ENCODE data around the gene ZNF761.

DNA sequence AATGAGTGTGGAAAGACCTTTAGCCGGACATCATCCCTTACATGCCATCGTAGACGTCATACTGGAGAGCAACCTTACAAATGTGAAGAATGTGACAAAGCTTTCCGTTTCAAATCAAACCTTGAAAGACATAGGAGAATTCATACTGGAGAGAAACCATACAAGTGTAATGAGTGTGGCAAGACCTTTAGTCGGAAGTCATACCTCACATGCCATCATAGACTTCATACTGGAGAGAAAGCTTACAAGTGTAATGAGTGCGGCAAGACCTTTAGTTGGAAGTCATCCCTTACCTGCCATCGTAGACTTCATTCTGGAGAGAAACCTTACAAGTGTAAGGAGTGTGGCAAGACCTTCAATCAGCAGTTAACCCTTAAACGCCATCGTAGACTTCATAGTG lies 24.0 kb downstream of the ZNF761 start:
- TF ChIP-seq, protein P1, sequence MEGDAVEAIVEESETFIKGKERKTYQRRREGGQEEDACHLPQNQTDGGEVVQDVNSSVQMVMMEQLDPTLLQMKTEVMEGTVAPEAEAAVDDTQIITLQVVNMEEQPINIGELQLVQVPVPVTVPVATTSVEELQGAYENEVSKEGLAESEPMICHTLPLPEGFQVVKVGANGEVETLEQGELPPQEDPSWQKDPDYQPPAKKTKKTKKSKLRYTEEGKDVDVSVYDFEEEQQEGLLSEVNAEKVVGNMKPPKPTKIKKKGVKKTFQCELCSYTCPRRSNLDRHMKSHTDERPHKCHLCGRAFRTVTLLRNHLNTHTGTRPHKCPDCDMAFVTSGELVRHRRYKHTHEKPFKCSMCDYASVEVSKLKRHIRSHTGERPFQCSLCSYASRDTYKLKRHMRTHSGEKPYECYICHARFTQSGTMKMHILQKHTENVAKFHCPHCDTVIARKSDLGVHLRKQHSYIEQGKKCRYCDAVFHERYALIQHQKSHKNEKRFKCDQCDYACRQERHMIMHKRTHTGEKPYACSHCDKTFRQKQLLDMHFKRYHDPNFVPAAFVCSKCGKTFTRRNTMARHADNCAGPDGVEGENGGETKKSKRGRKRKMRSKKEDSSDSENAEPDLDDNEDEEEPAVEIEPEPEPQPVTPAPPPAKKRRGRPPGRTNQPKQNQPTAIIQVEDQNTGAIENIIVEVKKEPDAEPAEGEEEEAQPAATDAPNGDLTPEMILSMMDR (IDR thresholded peaks at IDR 0.05): no peak
- no peak for TF ChIP-seq POLR2A (IDR thresholded peaks at IDR 0.05)
